ENCODE results near the gene PNMA8B. TPM values are rescaled to one million over a fixed set of nuclear protein-coding genes. Genes with fewer than 3 reads are reported as not detected.

PNMA8B gene
- total RNA-seq, 2 experiments from 2014 or later = 0.14 to 0.19 TPM

- H3K27me3 ChIP-seq (ENCODE audit: control insufficient read depth in 1 of 2, insufficient read depth in 2 of 2, low read length in 2 of 2) = peaks cover 48 to 55% of the 10 kb centered on the region in 2 experiments
- H3K9me3 ChIP-seq (ENCODE audit: control insufficient read depth in 1 of 2, insufficient read depth in 1 of 2, low read length in 2 of 2) = peaks cover 0 to 7% of the 10 kb centered on the region in 2 experiments
- H3K4me3 Mint-ChIP-seq = no peak within 1 kb of the TSS
- ChIA-PET CTCF (no interaction called here), POLR2A (no interaction called here)
- H3K27ac Mint-ChIP-seq = no peak within 1 kb of the TSS
- peaks cover 6% of the 10 kb centered on the region for H3K4me1 Mint-ChIP-seq (ENCODE audit: low read depth)
- TF ChIP-seq, protein P1, sequence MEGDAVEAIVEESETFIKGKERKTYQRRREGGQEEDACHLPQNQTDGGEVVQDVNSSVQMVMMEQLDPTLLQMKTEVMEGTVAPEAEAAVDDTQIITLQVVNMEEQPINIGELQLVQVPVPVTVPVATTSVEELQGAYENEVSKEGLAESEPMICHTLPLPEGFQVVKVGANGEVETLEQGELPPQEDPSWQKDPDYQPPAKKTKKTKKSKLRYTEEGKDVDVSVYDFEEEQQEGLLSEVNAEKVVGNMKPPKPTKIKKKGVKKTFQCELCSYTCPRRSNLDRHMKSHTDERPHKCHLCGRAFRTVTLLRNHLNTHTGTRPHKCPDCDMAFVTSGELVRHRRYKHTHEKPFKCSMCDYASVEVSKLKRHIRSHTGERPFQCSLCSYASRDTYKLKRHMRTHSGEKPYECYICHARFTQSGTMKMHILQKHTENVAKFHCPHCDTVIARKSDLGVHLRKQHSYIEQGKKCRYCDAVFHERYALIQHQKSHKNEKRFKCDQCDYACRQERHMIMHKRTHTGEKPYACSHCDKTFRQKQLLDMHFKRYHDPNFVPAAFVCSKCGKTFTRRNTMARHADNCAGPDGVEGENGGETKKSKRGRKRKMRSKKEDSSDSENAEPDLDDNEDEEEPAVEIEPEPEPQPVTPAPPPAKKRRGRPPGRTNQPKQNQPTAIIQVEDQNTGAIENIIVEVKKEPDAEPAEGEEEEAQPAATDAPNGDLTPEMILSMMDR (IDR thresholded peaks at IDR 0.05) = no peak
- H3K4me3 ChIP-seq (ENCODE audit: low read length) = peak within 1 kb of the TSS; percentile 14
- no peaks in the 10 kb centered on the region for H3K36me3 ChIP-seq (ENCODE audit: insufficient read depth, low read length)
- DNase-seq (peak in 1 of 14 experiments; percentile 5), ATAC-seq (ENCODE audit: poor library complexity) (no peak)
- peaks cover 7% of the 10 kb centered on the region for H3K4me1 ChIP-seq (ENCODE audit: insufficient read depth, low read length)
- intact Hi-C loops (cut with DNase I, micrococcal nuclease) = no loop called here
- H3K36me3 Mint-ChIP-seq (ENCODE audit: low read depth) = no peaks in the 10 kb centered on the region
- no peak within 1 kb of the TSS for H3K27ac ChIP-seq (ENCODE audit: low read depth in 1 of 2, low read length in 2 of 2)
- H3K27me3 Mint-ChIP-seq = peaks cover 59% of the 10 kb centered on the region
- H3K9me3 Mint-ChIP-seq = no peaks in the 10 kb centered on the region
These were observed 24.4 kb downstream of the PNMA8B start, which contains the start of gene PNMA8A for GRCh38 chr19:46471116-46471733. PNMA8A (minus strand) TSS chr19:46471563; CDS start chr19:46471035, 528 bp downstream.

DNA sequence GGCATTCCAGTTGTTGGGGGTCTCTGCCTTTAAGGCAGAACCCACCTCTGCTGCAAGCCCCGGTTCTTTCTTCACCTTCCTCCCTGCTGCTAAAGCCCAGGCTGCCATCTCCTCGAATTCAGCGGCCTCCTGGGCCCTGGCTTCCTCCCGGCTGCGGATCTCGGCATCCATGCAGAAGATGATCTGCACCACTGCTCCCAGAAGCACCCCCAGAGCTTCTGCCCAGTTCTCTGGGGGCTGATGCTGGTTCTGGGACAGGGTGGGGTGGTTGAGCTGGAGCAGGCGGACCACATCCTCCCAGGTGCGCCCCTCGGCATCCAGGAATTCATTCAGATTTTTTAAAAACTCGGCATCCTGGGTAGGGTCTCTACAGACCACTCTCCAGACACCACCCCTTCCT lies 25.3 kb downstream of the PNMA8B start:
- Histone ChIP-seq H3K4me3 (ENCODE audit: low read length) (no peak overlapping the region), H3K36me3 (ENCODE audit: insufficient read depth, low read length) (no peaks in the 10 kb centered on the region), H3K9me3 (ENCODE audit: control insufficient read depth in 1 of 2, insufficient read depth in 1 of 2, low read length in 2 of 2) (peaks cover 0 to 7% of the 10 kb centered on the region in 2 experiments), H3K27ac (ENCODE audit: low read depth in 1 of 2, low read length in 2 of 2) (no peak overlapping the region), H3K4me1 (ENCODE audit: insufficient read depth, low read length) (peaks cover 7% of the 10 kb centered on the region), H3K27me3 (ENCODE audit: control insufficient read depth in 1 of 2, insufficient read depth in 2 of 2, low read length in 2 of 2) (peaks cover 48 to 52% of the 10 kb centered on the region in 2 experiments)
- H3K36me3 Mint-ChIP-seq (ENCODE audit: low read depth) = no peaks in the 10 kb centered on the region
- intact Hi-C loops (cut with DNase I, micrococcal nuclease) = no loop called here
- H3K4me3 Mint-ChIP-seq = no peak overlapping the region
- DNase-seq = no peak
- ATAC-seq (ENCODE audit: poor library complexity) = no peak
- no peaks in the 10 kb centered on the region for H3K9me3 Mint-ChIP-seq
- ChIA-PET POLR2A (no interaction called here), CTCF (no interaction called here)
- no peak overlapping the region for H3K27ac Mint-ChIP-seq
- peaks cover 61% of the 10 kb centered on the region for H3K27me3 Mint-ChIP-seq
- TF ChIP-seq, protein P1 (IDR thresholded peaks at IDR 0.05) = no peak
- H3K4me1 Mint-ChIP-seq (ENCODE audit: low read depth) = peaks cover 6% of the 10 kb centered on the region

- H3K4me3 Mint-ChIP-seq = no peak overlapping the region
- DNase-seq (no peak), ATAC-seq (ENCODE audit: poor library complexity) (no peak)
- TF ChIP-seq, protein P1 (IDR thresholded peaks at IDR 0.05) = no peak
- Histone ChIP-seq H3K36me3 (ENCODE audit: insufficient read depth, low read length) (no peaks in the 10 kb centered on the region), H3K4me1 (ENCODE audit: insufficient read depth, low read length) (peaks cover 7% of the 10 kb centered on the region), H3K4me3 (ENCODE audit: low read length) (no peak overlapping the region), H3K27ac (ENCODE audit: low read depth in 1 of 2, low read length in 2 of 2) (no peak overlapping the region), H3K9me3 (ENCODE audit: control insufficient read depth in 1 of 2, insufficient read depth in 1 of 2, low read length in 2 of 2) (peaks cover 0 to 7% of the 10 kb centered on the region in 2 experiments), H3K27me3 (ENCODE audit: control insufficient read depth in 1 of 2, insufficient read depth in 2 of 2, low read length in 2 of 2) (peaks cover 47% of the 10 kb centered on the region in 2 experiments)
- intact Hi-C loops (cut with DNase I, micrococcal nuclease) = no loop called here
- ChIA-PET CTCF (no interaction called here), POLR2A (no interaction called here)
- peaks cover 64% of the 10 kb centered on the region for H3K27me3 Mint-ChIP-seq
- no peak overlapping the region for H3K27ac Mint-ChIP-seq
- H3K9me3 Mint-ChIP-seq = no peaks in the 10 kb centered on the region
- no peaks in the 10 kb centered on the region for H3K36me3 Mint-ChIP-seq (ENCODE audit: low read depth)
- H3K4me1 Mint-ChIP-seq (ENCODE audit: low read depth) = peaks cover 6% of the 10 kb centered on the region
These were observed 26.0 kb downstream of the PNMA8B start for GRCh38 chr19:46469541-46470185.

Data from CD4-positive, alpha-beta T cell (primary cell).